Activated T-cell treated with anti-CD3 and anti-CD28 coated beads for 1 hour (primary cell): Measurements from ENCODE around the gene DHFR2.
"Not testable (repeated sequence)": the region's sequence is repeated elsewhere in the genome, so short reads cannot be mapped to it uniquely, and the experiment has no call there.

Experiments
- DNase-seq: peaks from one replicate; pipeline ENCODE4 v3.0.0-alpha.2; 2020; ENCODE audit warnings: low read depth

DHFR2 gene

GRCh38 chr3:94065122-94065521, 2.4 kb upstream of the DHFR2 start:
- DNase-seq, result no peak

DNA sequence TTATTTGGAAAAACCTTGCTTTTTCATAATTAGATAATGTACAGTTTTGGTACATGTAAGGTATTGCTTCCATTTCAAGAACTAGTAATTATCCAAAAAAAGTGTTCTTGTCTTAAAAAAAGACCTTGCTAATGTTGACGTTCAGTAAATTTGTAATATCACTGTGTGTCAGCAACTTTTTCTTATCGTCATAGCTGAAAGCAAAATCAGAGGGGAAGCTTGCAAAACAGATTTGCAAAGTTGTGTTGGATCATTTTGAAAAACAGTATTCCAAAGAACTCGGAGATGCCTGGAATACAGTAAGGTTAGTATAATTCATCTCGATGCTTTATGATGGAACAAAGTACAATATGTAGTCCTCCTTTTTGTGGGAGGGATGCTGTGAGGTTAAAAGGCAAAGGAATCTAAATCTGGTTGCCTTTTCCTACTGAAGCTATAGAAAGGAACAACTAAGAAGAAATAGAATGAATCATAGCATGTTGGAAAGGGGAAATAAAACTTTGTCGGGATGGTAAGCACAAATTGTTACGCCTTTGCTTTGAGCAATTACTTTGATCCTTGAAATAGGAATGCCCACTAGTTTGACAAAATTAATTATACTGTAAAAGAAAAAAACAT, 1.6 kb upstream of the DHFR2 start:
- DNase-seq, result no peak

DNA sequence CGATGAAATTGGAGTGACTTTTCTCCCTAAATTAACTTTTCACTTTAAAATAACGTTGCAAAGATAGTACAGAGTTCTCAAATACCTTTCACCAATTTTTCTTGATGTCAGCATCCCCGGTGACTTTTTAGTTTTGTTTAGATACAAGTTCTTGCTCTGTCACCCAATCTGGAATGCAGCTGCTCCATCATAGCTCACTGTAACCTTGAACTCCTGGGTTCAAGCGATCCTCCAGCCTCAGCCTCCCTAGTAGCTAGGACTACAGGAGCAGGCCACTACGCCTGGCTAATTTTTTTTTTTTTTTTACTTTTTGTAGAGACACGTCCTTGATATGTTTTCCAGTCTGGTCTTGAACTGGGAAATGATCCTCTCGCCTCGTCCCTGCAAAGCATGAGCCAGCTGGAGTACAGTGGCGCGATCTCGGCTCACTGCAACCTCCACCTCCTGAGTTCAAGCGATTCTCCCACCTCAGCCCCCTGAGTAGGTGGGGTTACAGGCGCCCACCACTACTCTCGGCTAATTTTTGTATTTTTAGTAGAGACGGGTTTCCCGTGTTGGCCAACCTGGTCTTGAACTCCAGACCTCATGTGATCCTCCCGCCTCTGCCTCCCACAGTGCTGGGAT, 892 bp upstream of the DHFR2 start:
- no peak for DNase-seq

- DNase-seq, result no peak
Observed at GRCh38 chr3:94061297-94061696, 1.4 kb downstream of the DHFR2 start.

DNA sequence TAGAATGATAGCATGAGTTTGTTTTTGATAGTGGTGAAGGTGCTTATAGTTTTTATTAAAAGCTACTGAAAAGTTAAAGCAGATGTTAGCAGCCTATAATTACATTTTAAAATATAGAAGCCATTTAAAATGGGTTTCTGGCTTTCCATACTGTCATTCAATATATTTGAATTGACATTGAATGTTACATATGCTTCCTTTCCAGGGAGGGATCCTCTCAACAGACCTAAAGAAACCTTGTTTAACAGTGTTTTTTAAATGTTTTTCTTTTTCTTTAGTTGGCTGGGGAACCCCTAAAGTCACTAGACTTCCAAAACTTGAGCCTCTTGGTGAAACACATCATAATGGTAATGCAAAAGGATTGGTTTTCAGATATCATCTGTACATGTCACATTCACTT, 12.2 kb downstream of the DHFR2 start:
- no peak for DNase-seq

DNA sequence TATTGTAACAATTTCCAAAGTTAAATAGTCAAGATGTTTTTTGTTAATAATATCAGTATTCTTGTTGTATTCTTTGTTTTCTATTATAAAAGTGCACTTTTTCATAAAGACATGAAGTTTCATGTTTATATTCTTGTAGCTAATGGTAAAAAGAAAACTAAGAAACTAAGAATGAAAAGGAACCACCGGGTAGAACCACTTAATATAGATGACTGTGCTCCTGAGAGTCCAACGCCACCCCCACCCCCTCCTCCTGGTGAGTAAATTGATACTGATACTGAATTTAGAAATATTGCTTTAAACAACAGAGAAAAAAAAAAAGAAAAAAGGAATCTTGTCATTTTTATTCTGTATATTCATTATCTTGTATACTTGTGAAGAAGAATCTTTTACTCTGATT, 13.4 kb downstream of the DHFR2 start:
- no peak for DNase-seq

GRCh38 chr3:94046533-94046932, 16.2 kb downstream of the DHFR2 start:
- no peak for DNase-seq

DNA sequence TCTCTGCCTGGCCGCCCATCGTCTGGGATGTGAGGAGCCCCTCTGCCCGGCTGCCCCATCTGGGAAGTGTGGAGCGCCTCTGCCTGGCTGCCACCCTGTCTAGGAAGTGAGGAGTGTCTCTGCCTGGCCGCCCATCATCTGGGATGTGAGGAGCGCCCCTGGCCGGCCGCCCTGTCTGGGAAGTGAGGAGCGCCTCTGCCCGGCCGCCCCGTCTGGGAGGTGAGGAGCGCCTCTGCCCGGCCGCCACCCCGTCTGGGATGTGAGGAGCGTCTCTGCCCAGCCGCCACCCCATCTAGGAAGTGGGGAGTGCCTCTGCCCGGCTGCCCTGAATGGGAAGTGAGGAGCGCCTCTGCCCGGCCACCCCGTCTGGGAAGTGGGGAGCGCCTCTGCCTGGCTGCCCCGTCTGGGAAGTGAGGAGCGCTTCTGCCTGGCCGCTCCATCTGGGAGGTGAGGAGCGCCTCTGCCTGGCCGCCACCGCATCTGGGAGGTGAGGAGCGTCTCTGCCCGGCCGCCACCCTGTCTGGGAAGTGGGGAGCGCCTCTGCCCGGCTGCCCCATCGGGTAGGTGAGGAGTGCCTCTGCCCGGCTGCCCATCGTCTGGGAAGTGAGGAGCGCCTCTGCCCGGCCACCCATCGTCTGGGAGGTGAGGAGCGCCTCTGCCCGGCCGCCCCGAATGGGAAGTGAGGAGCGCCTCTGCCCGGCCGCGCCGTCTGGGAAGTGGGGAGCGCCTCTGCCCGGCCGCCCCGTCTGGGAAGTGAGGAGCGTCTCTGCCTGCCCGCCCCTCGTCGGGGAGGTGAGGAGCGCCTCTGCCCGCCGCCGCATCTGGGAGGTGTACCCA, 18.4 kb downstream of the DHFR2 start:
- not testable (repeated sequence) for DNase-seq

DNA sequence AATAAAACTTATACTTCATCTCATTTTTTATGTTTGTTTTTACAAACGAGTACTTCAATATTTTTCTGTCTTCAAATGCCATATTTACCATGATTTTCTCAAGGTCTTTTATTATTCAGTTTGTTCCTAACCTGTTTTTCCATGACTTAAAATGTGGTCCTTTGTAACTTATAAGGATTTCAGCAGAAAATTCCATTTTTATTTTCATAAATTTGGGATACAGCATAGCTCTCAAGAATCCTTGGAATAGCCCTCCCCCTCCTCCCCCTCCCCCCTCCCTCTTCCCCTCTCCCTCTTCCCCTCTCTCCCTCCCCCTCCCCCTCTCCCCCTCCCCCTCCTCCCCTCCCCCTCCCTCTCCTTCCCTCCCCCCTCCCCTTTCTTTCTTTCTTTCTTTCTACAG, 19.4 kb downstream of the DHFR2 start:
- no peak for DNase-seq

- DNase-seq, result no peak
Observed at GRCh38 chr3:94036909-94037507, 25.7 kb downstream of the DHFR2 start.

DNA sequence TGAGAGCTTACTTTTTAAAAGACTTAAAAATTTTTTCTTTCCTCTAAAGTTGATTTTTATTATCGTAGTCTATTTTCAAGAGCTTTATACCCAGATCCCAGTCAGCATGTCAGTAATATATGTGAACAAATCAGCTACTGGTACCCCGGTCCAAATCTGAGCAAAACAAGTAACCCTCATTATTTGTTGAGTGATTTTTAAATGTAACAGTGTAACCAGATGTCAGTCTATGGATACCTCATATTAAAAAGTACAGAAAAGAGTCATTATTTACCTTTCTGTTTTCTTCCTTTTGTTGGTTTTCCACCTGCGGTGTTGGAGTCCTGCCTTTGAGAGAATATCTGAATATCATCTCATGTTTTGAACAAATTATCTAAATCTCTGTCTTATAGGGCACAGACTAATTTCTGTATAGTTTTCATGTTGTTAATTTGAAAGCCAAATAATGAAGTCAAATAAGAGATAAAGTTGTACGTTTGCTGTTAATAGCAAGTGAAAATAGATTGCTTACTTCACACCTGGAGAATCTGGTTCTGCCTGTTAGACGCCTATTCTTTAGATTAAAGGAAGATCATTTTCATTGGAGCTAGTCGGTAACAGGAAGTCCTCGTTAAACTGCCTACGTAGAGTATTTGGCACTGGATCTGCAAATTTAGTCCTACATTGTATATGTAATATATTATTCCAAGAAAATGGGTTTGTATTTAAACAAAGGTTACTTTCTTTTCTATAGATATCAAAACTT, 34.5 kb downstream of the DHFR2 start, which contains the start of gene STX19:
STX19 (minus strand) TSS at position 505 of the 745 bp plus-strand sequence. CDS start 13,328 bp downstream, outside the sequence.
- no peak for DNase-seq

GRCh38 chr3:94026623-94027022, 36.1 kb downstream of the DHFR2 start:
- no peak for DNase-seq

GRCh38 chr3:94024385-94024784, 38.3 kb downstream of the DHFR2 start:
- DNase-seq, result no peak

DNA sequence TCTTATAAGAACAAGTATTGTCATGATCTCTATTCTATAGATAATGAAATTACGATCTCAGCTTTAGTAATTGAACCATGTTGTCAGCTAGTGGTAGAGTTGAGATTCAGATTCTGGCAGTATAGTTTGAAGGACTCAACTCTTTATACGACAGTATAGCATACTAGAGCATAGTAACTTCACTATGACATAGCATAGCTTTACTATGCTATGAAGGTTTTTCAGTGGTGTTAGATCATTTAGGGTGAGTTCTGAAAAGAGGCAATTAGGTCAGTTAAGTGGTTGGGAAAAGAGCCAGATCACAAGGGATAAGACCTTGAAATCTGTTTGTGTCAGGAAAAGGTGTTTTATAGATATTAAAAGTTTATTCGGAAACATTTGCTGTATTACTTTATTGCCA, 42.4 kb downstream of the DHFR2 start:
- DNase-seq, result no peak

- no peak for DNase-seq
Observed at GRCh38 chr3:94019659-94020058, 43.1 kb downstream of the DHFR2 start.

GRCh38 chr3:94015025-94015424, 47.7 kb downstream of the DHFR2 start:
- DNase-seq, result no peak

- no peak for DNase-seq
Observed at GRCh38 chr3:94012185-94012584, 50.5 kb downstream of the DHFR2 start.

- DNase-seq, result no peak
Observed at GRCh38 chr3:94011233-94011711, 51.4 kb downstream of the DHFR2 start.

GRCh38 chr3:94009608-94010007, 53.1 kb downstream of the DHFR2 start:
- no peak for DNase-seq

DNA sequence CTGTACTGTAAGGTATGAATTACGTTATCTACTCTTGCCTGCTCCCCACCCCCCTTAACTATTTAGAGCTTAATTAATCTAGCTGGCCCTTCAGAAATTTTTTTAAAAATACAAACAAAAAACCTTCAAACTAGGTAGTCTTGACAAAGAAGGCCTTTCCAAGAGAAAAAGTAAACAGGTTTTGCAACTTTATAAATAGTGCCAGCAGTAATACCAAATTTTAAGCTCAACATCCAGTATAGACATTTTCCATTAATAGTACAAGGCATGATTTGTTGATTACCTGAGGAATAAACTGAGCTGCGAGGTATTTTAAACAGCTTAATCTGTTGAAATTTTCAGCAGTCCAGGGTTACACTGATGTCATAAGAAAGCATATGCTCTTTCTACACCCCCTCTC, 54.5 kb downstream of the DHFR2 start:
- no peak for DNase-seq
